GM19193 (cell line): Measurements from ENCODE around the gene FOXR1.
A peak's percentile ranks its signal among the peaks of the same experiment; 100 is the strongest.

Experiments used
- POLR2A ChIP-seq: IDR thresholded peaks from 4 replicates; pipeline ENCODE4 v1.6.1; 2011; ENCODE audit not compliant: insufficient read depth, insufficient read length; ENCODE audit errors: extremely low read depth

Gene FOXR1

DNA sequence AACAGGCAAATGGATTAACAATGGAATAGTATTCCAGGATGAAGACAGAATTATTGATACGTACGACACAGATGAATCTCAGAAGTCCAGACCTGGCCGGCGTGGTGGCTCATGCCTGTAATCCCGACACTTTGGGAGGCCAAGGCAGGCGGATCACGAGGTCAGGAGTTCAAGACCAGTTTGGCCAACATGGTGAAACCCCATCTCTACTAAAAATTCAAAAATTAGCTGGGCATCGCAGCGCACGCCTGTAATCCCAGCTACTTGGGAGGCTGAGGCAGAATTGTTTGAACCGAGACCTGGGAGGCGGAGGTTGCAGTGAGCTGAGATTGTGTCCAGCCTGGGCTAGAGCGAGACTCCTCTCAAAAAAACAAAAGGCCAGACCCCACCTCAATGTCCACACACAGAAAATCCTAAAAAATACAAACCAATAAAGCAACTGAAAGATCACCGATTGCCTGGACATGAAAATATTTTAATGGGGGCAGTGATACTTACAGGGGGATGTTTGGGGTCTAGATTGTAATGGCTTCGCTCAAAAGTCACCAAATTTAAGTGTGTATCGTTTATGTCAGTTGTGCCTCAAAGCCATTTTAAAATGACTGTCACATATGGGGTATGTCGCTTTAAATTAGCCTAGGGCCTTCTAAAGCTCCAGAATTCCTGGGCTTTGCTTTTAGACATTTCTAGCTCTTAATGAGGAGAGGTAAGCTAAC is 42.8 kb downstream of the FOXR1 start:
- peak; percentile 43 for TF ChIP-seq POLR2A

DNA sequence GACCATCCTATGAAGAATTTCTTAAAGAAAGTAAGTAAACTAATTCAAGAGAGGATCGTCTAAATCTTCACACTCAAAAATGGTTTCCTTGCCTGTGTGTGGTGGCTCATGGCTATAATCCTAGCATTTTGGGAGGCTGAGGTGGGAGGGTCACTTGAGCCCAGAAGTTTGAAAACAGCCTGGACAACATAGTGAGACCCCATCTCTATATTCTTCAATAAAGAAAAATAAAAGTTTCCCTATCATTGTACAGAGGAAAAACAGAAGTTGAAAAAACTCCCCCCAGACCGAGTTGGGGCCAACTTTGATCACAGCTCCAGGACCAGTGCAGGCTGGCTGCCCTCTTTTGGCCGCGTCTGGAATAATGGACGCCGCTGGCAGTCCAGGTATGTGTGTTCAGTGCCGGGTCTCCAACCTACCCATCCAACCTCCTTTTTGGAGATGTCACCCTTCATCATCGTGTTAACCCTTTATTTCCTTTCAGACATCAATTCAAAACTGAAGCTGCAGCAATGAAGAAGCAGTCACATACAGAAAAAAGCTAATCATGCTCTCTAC is 43.6 kb downstream of the FOXR1 start:
- peak; percentile 30 for TF ChIP-seq POLR2A

DNA sequence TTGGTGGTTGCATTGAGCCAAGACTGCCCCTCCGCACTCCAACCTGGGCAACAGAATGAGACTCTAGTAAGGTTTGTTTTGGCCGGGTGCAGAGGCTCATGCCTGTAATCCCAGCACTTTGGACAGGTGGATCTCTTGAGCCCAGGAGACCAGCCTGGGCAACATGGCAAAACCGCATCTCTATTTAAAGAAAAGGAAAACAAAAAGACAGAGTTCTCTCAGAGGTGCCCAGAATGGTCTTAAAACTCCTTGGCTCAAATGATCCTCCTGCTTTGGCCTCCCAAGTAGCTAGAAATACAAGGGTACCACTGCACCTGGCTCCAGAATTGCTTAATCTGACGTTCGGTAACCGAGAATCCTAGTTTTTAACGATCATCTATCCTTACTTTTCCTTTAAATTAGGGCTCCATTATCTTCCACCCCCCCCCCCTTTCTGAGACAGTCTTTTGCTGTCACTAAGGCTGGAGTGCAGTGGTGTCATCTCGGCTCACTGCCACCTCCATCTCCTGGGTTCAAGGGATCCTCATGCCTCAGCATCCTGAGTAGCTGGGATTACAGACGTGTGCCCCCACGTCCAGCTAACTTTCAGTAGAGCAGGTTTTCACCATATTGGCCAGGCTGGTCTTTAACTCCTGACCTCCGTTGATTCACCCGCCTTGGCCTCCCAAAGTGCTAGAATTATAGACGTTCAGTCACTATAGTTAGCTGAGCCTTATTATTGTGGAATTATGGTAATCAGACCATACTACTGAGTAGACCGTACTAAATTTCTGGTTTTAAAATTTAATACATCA is 44.9 kb downstream of the FOXR1 start:
- no peak for TF ChIP-seq POLR2A

DNA sequence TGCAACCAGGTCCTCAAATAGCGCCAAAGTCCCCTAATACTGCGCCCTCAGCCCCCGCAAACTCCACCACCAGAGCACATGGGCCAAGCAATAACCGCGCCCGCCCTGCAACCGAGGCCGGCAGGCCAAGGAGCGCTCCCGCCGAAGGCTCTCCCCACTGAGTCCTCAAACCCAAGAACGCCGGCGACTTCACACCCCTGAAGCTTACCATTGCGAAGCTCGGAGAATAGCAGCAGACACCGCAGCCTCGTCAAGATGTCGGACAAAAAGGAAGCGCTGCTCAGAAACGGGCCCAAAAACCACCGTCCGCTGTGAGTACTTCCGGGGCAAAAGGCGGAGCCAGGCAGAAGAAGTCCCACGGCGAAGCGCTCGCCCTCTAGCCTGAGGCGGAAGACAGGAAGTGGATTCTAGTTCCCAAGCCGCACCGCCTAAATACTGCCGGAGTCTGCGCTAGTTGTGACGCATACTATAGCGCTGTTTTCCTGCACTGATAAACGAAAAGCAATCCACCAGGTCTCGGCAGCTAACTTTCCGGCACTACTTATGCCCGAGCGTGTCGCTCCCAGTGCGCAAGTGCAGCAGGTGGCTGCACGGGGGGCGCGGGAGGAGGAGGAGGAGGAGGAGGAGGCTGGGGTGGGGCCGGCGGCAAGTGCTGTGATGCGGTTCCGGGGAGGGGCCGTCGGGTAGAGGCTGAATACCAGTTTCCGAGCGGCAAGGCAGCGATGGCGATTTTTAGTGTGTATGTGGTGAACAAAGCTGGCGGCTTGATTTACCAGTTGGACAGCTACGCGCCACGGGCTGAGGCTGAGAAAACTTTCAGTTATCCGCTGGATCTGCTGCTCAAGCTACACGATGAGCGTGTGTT is 46.7 kb downstream of the FOXR1 start, which contains the start of the genes RPS25 and TRAPPC4:
Gene RPS25 (minus strand): TSS at position 270 of the 865 bp plus-strand sequence. CDS start 59 bp downstream, at position 211.
Gene TRAPPC4 (plus strand): TSS at position 693 of the 865 bp plus-strand sequence. CDS start 30 bp downstream, at position 723.
- TF ChIP-seq POLR2A, result peak; percentile 94

DNA sequence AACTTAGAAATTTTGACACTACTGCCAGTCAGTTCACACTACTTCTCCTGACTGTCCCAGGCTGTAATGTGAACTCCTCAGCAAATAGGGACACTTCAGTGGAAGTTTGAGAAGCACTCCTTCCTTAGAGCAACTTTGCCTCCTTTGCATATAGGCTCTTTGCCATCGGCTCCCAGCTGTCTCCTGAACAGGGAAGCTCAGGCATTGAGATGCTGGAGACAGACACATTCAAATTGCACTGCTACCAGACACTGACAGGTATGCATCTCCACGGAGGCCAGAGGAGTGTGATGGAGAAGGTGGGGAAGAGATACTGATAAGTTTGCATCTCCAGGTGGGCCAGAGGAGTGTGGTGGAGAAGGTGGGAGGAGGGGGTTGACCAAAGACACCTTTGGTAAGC is 48.4 kb downstream of the FOXR1 start:
- TF ChIP-seq POLR2A, result no peak

DNA sequence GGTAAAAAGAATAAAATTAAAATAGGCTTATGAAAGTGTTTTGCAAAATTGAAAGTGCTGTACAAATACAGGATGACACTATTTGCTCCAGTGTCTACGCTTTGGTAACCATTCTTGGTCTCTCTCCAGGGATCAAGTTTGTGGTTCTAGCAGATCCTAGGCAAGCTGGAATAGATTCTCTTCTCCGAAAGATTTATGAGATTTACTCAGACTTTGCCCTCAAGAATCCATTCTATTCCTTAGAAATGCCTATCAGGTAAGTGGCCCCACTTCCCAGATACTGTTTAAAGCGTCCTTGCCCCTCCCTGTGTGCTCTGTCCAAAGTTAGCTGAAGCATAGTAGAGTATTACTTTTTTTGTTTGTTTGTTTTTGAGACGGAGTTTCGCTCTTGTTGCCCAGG is 50.1 kb downstream of the FOXR1 start:
- TF ChIP-seq POLR2A, result no peak

DNA sequence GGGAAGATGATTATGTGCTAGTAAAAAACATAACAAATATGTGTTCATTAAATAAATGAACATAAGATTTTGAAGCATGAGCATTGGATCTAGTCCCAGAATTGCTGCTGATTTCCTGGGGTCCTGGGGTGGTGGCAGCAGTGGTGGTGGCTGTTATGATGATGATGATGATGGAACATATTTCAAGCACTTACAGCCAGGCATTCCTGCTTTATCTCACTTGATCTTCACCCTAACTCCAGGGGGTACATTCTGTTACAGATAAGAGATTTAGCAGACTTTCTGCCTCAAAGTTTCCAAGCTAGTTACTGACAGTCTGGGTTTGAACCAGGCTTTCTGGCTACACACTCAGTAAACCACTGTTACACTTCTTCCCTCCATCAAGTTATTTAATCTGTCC is 52.2 kb downstream of the FOXR1 start:
- TF ChIP-seq POLR2A, result no peak

DNA sequence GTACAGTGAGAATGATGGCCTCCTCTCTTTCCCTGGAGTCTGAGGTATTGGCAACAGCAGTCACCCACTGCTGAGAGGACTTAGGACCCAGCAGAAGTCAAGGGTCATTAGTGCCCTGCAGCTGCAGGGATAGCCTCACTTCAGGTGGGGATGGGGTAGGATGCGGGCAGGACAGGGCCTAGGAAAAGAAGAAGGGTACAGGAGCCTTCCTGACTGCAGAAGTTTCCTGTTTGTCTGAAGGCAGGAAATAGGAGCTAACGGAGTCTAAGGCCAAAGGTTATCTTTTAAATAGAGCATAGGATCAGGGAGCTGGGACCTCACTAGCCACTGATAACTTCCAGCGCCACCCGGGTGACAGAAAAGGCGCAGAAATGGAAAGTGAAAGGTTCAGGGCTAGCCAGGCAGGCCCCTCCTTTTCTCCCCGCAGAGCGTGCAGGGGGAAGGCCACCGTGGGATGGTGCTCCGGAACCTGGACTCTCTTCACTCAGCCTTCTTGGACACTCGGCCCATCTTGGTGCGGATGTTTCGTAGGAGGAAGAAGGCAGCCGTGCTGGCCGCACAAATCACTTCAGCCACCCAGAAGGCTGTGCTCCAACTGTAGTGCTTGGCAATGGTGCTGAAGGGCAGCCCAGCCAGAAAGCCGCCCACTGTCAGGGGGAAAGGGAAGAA is 53.0 kb downstream of the FOXR1 start:
- TF ChIP-seq POLR2A, result no peak

DNA sequence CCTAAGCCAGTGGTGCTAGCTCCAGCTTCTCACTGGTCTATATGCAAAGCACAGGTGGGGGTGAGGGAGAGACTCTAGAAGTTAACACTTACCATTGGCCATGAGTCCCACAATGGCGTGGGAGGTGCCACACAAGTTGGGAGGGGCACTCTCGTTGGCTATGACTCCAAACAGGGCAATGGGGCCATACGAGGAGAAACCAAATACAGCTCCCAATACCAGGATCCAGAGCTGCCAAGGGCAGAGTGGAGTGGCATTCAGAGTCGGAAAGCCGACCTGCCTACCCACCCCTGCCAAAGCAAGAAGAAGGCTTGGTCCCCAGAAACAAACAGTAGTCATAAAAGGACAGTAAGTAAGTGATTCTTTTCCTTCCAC is 53.5 kb downstream of the FOXR1 start:
- TF ChIP-seq POLR2A, result no peak

DNA sequence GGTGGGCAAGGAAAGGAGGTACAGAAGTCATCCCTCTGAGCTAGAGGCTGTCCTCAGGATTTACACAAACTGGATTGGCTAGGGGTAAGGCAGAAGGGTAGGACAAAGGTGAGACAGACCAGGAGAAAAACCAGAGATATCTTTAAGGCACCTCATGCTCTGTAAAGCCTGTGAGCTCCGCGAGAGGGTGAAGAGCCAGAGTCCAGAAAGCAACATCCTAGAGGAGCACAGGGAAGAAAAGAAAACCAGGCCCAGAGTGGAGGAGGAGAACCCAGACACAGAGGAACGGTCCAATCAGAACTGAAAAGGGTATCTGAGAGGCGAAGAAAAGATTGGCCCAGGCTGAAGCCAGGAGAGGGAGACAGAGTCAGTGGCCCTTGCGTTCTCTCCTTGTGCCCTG is 54.0 kb downstream of the FOXR1 start:
- no peak for TF ChIP-seq POLR2A

DNA sequence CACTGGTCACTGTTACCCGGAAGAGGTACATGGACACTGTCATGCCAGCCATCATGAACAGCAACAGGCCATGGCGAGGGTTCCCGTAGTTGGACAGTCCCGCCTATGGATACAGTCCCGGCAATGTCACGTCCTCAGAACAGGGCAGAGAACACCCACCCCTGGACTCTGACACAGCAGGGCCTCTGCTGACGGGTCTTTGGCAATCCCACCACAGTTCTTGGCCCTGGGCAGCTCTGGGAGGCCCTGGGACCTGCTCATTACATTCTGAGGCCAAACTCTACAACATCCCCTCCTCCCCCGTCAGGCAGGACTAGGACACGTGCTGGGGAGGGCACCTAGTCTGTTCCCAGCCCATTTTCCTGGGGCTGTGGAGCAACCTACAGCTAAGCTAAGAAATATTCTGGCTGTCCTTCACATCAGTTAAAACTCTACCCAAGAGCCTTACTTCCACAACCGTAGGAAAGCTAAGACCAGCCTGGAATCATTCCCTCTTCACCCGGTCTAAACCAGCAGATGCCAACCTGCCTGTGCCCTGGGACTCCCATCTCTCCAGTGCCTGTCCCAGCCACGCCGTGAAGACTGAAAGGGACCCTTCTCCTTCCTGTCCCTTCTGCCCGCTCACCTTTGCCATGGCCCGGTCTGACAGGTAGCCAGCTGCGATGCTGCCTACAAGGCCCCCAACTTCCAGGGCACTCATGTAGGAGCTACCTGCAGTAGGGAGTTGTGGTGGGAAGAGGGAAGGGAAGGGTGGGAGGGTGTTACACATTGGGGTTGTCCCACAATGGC is 54.6 kb downstream of the FOXR1 start:
- TF ChIP-seq POLR2A, result no peak

DNA sequence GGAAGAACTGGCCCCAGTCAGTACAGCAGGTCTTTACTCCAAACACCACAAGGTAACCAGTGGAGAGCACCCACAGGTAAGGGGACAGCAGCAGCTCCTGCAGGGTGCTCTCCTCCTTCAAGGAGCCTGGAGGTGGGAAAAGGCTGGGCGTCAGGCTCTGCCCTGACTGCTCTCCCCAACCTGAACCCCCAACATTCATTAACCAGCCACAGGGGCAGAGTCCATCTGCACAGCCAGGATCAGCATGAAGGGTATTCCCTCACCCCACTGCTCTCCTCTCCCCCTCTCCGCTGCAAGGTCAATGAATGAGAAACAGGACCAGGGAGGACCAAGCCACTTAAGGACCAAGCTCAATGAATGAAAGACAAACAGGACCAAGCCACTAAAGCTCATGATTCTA is 55.4 kb downstream of the FOXR1 start:
- TF ChIP-seq POLR2A, result no peak

DNA sequence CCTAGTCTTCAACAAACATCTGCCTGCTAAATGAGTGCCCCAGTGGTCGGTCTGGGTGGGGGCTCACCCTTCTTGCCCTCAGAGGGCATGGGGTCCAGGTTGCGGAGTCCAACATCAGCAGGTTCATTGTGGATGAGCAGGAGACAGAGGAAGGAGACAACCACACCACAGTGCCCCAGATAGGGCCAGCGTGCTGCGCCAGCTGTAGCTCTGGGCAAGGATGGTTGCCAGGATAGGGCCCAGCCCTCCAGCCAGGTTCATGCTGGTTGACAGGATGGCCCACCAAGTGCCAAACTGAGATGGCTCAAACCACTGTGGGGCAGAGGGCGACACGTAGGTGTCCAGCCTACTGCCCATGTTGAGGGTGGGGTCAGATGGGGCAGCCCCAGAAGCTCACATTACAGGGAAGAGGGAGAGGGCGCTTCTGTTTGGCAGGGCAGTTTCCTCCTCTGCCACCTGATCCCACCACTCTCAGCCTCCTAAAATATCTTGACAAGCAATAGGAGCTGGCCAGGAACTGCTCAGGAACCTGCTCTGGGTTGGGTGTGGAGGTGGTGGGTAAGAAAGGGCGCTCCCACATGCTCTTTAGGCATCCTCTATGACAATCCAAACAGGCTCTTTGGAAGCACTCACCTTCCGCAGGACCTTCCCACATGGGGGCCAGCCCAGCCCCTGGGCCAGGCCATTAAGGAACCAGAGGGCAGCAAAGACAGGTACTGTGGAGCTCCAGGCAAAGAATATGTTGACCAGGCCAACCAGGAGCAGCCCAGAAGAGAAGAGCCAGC is 56.2 kb downstream of the FOXR1 start:
- TF ChIP-seq POLR2A, result no peak
